ENCODE measurements around the gene GRIN2A.

Gene GRIN2A

DNA sequence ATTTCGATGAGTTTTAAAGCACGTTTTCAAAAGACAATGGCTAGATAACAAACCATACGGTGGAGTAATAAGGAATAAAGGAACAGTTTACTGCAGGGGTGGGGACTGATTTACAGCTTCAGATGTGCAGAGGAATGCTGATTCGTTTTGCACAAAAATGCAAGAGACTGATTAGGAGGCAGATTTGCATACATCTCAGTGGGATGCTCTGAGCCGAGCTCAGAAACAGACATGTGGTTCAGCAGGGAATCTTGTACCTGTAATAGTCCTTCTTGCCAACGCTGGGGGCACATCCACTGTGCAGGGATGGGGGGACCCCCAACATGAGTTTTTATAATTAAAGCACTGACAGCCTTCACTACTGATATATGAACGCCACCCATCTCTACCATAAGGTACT, 308.0 kb downstream of the GRIN2A start:
- Mint-ChIP-seq H3K4me1 (no peaks in the 10 kb centered on the region), H3K27ac (no peak overlapping the region), H3K4me3 (no peak overlapping the region), H3K36me3 (ENCODE audit: low read depth) (no peaks in the 10 kb centered on the region), H3K9me3 (no peaks in the 10 kb centered on the region), H3K27me3 (ENCODE audit: low read depth, poor library complexity) (peaks cover 13% of the 10 kb centered on the region)
- TF ChIP-seq, protein P1, sequence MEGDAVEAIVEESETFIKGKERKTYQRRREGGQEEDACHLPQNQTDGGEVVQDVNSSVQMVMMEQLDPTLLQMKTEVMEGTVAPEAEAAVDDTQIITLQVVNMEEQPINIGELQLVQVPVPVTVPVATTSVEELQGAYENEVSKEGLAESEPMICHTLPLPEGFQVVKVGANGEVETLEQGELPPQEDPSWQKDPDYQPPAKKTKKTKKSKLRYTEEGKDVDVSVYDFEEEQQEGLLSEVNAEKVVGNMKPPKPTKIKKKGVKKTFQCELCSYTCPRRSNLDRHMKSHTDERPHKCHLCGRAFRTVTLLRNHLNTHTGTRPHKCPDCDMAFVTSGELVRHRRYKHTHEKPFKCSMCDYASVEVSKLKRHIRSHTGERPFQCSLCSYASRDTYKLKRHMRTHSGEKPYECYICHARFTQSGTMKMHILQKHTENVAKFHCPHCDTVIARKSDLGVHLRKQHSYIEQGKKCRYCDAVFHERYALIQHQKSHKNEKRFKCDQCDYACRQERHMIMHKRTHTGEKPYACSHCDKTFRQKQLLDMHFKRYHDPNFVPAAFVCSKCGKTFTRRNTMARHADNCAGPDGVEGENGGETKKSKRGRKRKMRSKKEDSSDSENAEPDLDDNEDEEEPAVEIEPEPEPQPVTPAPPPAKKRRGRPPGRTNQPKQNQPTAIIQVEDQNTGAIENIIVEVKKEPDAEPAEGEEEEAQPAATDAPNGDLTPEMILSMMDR (IDR thresholded peaks at IDR 0.05): no peak
- DNase-seq: no peak

DNA sequence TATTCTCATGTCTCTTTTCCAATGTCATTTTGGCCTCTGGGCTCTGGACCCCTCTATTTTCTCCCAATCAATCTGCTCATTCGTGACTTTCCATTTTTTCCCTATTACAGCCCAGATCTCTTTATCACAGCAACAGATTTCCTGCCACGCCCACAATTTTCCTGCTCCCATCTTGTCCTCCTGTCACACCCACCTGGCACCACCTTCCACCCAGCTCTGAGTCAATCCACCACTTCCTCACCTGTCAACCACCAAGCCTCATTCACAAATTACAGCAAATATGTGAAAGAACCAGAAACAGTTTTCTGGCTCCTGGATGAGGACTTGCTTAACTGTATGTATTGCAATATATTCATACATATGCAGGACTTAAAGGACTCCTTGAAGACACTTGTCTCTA, 311.3 kb downstream of the GRIN2A start:
- DNase-seq: no peak
- H3K36me3 Mint-ChIP-seq (ENCODE audit: low read depth): no peaks in the 10 kb centered on the region
- no peaks in the 10 kb centered on the region for H3K4me1 Mint-ChIP-seq
- H3K27ac Mint-ChIP-seq: peak overlapping the region; percentile 59
- peaks cover 7% of the 10 kb centered on the region for H3K27me3 Mint-ChIP-seq (ENCODE audit: low read depth, poor library complexity)
- TF ChIP-seq, protein P1 (IDR thresholded peaks at IDR 0.05): no peak
- no peaks in the 10 kb centered on the region for H3K9me3 Mint-ChIP-seq
- no peak overlapping the region for H3K4me3 Mint-ChIP-seq

DNA sequence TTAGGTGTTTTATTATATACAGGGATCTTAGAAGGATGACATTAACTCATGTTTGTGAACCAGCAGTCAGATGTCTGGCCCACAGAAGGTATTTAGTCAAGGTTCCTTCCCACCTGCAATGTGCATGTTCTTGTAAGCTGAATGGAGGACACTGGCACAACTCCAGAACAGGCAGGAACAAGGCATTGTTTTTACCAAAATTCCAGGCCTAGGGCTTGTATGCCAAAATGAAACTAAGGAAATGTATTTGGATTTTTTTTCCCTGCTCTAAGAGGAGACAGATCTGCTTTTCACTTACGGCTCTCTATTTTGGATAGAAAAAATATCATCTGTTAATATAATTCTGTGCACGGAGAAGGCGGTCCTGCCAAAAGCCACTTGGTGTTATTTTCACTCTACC, 312.5 kb downstream of the GRIN2A start:
- no peaks in the 10 kb centered on the region for H3K36me3 Mint-ChIP-seq (ENCODE audit: low read depth)
- H3K27ac Mint-ChIP-seq: no peak overlapping the region
- H3K27me3 Mint-ChIP-seq (ENCODE audit: low read depth, poor library complexity): peaks cover 7% of the 10 kb centered on the region
- TF ChIP-seq, protein P1 (IDR thresholded peaks at IDR 0.05): no peak
- H3K4me3 Mint-ChIP-seq: no peak overlapping the region
- no peak for DNase-seq
- H3K4me1 Mint-ChIP-seq: no peaks in the 10 kb centered on the region
- H3K9me3 Mint-ChIP-seq: no peaks in the 10 kb centered on the region

DNA sequence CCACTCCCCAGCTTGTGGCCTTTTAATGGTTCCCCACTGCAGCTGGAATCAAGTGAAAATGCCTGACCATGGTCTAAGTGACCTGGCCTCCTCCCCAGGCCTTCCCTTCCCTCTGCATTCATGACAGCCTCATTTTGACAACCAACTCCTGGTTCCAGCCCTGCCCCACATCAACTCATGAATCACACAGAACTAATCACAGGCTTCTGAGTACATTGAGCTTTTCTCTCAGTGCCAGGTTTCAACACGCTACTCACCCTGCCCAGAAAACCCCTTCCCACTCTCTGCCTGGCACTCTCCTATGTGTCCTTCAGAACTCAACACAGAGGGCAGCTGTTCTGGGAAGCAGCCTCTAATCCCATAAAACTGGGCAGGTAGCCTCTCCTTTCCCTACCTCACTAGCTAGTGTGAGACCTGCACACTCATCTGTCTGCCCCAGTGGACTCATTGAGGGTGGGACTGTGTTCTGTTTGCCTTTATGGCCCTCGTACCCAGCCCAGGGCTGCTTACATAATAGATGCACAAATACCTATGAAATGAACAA, 313.6 kb downstream of the GRIN2A start:
- H3K36me3 Mint-ChIP-seq (ENCODE audit: low read depth): no peaks in the 10 kb centered on the region
- TF ChIP-seq, protein P1 (IDR thresholded peaks at IDR 0.05): no peak

DNA sequence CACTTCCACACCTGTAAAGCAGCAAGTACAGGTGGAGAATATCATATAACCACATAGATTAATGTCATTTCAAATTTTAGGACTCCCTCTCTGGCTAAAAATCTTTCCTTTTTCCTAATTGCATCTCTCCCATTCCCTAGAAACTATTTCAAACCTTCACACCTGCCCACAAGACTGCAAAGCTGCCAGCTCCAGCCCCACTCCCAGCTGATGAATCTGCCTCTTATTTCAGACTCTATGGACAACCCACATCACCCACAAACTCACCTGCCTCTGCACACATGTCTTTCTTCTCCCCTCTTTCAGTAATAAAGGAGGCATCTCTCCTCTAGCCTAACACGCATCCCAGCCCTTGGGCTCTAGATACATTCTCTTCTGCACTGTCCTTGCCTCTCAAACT, 315.1 kb downstream of the GRIN2A start:
- DNase-seq: no peak
- H3K9me3 Mint-ChIP-seq: no peaks in the 10 kb centered on the region
- no peaks in the 10 kb centered on the region for H3K36me3 Mint-ChIP-seq (ENCODE audit: low read depth)
- H3K4me1 Mint-ChIP-seq: no peaks in the 10 kb centered on the region
- no peak overlapping the region for H3K4me3 Mint-ChIP-seq
- no peak overlapping the region for H3K27ac Mint-ChIP-seq
- TF ChIP-seq, protein P1 (IDR thresholded peaks at IDR 0.05): no peak
- H3K27me3 Mint-ChIP-seq (ENCODE audit: low read depth, poor library complexity): peaks cover 4% of the 10 kb centered on the region

More for the DNA sequence above, 313.6 kb downstream of the GRIN2A start:
- H3K4me1 Mint-ChIP-seq: no peaks in the 10 kb centered on the region
- no peak overlapping the region for H3K4me3 Mint-ChIP-seq
- no peak for DNase-seq
- H3K27me3 Mint-ChIP-seq (ENCODE audit: low read depth, poor library complexity): peaks cover 7% of the 10 kb centered on the region
- H3K27ac Mint-ChIP-seq: no peak overlapping the region
- H3K9me3 Mint-ChIP-seq: no peaks in the 10 kb centered on the region

- H3K4me1 Mint-ChIP-seq: no peaks in the 10 kb centered on the region
- no peak overlapping the region for H3K4me3 Mint-ChIP-seq
- H3K27me3 Mint-ChIP-seq (ENCODE audit: low read depth, poor library complexity): no peaks in the 10 kb centered on the region
- no peaks in the 10 kb centered on the region for H3K9me3 Mint-ChIP-seq
- no peaks in the 10 kb centered on the region for H3K36me3 Mint-ChIP-seq (ENCODE audit: low read depth)
- no peak for DNase-seq
- TF ChIP-seq, protein P1 (IDR thresholded peaks at IDR 0.05): no peak
- no peak overlapping the region for H3K27ac Mint-ChIP-seq
Observed at GRCh38 chr16:9864461-9864860, 317.8 kb downstream of the GRIN2A start.

Data from nephron progenitor cell (in vitro differentiated cells).